GM18861 (cell line): ENCODE data around the gene ABHD14A.

ENCODE experiments used
- ATAC-seq: cut with Tn5 transposase; IDR thresholded peaks from one replicate; pipeline ENCODE4 v1.9.1; 2021; ENCODE audit not compliant: unreplicated experiment

Gene ABHD14A

DNA sequence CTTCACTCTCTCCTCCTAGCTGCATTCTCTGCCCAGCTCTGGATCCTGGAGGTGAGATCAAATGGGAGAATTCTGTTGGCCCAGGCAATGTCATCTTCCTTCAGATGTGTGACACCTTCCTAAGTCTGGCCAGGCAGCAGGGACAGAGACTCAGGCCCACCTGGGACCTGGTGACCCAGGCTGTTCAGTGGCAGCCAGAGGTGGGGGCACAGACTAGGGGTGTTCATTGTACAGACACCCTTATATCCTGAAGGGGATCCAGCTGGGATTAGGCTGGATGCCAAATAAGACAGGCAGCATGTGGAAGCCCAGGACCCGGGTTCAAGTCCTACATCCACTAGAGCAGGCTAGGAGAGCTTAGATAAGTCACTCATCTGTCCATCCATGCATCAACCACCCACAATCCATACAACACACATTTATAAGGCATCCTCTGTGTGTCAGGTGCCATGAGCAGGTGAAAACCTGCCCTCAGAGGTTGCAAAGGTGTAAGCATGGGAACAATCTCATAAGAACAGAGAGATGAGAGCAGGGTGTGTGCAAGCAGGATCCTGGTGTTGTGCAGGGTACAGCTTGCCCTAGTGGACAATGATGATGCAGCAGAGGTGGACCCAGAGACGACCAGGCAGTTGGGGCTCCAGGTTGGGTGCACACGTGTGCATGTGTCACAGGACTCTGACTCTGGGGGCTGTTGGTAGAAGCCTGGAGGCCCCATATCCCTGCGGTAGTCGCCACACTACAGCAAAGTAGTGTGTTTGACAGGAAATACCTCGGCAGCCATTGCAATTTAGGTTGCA lies 39.1 kb downstream of the ABHD14A start:
- no peak for ATAC-seq

DNA sequence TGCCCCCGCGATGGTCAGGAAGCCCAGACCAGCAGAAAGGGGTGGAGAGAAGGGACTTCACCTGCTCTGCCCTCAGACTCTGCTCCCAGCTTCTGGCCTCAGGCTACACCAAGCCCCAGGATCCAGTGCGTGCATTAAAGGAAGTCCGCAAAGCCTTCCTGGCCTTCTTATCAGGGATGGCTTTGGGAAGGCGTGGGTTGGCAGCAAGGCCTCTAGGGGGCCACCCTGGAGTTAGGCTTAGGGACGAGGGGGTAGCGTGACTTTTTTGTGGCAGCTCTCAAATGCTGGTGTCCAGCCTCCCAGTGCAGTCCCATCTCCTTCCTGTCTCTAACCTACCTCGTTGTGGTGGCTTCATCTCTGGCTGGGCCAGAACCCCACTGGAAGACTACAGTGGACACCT lies 39.7 kb downstream of the ABHD14A start:
- ATAC-seq = no peak

DNA sequence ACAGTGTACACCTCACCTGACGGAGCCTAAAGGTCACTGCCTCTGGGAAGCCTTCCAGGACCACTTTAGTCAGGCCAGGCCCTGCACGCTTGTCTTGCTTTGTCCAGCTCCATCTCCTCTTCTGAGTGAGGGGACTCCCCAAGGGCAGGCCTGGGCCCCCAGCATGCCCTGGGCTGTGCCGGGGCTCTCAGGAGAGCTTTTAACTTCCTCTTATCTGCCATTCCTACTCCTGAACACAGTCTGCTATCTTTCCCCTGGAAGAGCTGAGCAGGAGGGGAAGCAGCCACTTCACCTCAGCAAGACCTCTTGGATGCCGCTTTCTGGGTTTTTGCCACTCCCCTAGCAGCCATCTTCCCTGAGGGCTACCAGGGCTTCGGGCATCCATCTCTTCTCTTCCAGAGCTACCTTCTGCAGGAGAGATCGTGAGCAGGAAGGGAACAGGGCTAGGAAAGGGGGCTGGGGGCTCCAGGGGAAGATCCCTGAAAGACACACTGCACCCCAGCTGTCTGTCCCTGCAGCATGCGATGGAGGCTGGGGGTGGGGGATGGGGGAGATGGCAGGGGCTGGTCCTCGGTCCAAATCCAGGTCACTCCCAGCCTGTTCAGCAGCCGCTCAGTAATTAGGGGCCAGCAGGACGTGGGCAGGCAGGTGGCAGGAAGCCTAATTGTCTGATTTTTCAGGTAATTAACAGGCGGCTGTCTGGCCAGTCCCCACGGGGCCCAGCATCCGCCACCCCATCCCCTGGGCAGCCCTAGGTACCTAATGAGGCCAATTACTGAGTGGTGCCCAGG lies 40.8 kb downstream of the ABHD14A start:
- no peak for ATAC-seq

DNA sequence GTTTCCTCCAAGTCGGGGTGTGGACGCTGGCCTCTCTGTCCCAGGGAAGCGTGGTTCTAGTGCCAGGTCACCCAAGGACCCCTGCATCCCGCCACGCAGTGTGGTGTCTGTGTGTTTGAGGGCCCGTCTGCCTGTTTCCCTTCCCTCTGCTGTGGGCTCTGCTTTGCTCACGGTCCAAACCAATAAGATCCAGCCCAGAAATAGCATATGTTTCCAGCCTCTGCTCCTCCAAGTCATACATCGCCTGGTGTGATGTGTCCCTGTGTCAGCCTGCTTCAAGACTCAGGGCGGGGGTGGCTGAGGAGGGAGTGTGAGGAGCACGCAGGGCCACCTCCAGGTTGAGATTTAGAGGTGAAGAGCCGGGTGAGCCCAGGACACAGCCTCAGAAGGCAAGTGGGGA lies 42.7 kb downstream of the ABHD14A start:
- ATAC-seq = no peak

DNA sequence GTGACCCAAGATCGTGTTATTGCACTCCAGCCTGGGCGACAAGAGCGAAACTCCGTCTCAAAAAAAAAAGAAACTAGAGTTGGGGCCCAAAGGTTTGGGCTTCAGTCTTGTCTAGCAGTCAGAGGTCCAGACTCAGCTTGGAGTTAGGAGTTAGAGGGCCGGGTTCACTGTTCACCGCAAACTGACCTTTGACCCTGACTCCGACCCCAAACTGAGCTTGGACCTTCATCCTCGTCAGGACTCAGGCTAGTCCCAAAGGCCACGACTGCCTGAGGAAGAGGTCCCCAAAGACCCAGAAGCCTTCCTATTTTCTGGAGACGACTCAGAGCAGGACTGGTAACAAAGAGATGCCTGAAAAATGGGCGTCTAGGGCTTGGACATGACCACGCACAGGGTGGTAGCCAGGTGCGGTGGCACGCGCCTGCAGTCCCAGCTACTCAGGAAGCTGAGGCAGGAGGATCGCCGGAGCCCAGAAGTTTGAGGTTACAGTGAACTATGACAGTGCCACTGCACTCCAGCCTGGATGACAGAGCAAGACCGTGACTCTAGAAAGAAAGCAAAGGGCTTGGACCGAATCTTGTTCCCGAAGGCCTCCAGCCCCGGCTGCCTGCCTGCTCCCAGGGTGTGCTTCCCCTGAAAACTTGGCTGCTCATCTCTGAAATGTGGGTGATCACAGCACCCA lies 43.6 kb downstream of the ABHD14A start:
- ATAC-seq = no peak

DNA sequence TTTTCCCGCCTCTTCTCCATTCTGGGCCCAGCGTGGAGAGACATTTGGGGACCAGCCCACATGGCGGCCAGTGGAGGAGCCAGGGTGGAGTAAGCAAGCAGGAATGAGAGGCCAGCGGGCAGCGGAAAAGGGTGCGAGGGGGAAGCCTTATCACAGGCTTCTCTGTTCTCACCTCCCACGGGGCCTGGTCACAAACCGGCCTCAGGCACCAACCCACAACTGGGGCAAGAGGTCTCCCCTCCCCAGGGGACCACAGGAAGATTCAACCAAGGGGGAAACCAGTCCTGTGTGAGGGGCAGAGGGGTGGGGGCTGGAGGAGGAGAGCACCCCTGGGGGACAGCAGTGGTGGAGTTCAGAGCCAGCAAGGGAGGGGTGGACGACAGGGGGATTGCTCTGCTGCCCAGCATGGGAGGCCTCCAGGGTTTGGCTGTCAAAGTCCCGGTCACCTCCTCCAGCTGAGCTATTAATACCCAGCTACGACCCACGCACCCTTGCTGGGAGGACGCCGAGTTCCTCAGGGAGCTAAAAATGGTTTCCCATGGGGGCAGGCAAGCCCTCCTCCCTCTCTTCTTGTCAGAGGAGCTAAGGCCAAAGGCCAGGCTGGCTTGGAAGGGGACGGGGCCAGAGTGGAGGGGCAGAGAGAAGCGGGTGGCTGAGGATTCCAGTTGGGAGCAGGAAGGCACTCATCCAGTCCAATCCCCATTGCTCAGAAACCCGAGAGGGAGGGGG lies 44.7 kb downstream of the ABHD14A start:
- no peak for ATAC-seq

DNA sequence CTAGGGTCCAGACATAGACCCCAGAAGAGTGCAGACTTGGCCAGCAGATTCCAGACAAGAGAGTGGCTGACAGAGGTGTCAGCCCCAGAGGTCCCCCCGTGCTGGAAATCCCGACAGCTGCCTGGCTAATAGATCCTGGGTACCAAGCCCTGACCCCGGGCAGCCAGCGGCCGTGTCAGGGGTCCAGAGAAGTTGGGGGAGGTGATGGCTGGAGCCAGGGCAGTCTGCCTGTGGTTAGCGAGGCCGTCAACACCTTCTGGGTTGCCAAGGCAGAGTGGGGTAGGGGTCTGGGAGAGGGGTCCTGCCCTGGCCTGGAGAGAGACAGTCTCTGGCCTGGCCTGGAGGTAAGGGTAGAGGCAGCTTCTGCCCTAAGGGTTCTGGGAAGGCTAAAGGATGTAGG lies 45.9 kb downstream of the ABHD14A start:
- no peak for ATAC-seq

DNA sequence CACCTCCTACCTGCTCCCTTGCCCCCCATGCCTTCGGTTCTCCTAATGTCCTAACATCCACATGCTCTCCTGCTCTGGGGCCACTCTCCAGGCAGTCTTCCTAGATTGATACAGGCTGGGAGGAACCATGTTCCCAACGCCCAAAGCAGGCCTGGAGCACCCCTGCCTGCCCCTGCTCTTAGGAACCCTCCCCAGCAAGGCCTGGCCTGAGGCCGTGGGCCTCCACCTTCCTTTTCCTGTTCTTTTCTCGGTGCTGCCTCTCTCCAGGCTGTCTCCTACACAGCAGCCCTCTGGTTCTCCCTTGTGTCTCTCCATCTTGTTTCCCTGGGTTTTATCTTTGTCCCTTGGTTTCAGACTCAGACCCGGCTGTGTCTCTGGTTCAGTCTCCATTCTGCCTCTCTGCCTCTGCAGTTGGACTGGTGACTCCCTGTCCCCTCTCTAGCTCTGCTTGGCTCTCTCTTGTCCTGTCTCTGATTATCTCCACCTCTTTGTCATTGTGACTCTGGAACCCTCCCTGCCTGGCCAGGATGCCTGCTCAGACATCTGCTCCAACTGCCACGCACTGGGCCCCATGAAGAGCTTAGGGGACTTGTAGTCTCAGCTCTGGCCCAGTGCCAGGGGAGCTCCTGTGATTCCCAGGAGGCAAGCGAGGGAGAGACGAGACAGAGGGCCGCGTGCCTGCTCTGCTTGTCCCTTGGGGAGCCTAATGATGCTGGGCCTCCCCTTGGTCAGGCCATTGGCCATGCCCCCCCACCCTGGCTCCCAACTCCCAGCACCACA lies 46.8 kb downstream of the ABHD14A start:
- no peak for ATAC-seq

DNA sequence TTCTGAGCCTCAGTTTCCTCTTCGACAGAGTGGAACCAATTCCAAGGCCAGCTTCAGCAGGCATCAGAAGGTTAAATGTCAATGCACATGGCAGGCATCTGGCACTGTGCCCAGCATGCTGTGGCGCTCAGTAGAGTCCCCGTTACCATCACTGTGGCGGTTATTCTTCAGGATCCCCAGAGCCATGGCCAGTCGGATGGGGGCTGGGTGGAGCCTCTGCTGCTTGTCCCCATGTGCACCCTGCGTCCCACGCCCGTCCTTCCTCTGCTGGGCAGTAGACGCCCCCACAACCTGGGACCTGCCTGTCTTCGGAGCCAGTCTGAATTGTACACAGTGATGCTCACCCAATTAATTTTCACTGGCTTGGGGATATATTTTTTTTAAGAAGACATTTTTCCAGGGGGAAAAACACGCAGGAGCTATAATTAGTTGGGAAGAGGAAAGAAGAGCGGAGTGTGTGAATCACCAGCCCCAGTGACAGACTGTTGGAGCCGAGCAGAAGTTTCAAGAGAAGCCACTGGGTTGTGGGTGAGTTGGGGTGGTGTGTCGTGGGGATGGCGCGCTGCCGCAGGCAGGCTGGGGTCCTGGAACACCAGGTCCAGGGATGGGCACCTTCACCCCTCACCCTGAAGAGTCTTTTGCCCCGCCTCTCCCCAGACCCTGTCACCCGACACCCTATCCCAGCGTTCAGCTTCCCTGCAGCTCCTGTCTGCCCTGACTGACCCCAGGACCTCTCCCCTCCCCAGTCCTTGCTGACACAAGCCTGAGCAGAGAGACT lies 47.6 kb downstream of the ABHD14A start:
- no peak for ATAC-seq

DNA sequence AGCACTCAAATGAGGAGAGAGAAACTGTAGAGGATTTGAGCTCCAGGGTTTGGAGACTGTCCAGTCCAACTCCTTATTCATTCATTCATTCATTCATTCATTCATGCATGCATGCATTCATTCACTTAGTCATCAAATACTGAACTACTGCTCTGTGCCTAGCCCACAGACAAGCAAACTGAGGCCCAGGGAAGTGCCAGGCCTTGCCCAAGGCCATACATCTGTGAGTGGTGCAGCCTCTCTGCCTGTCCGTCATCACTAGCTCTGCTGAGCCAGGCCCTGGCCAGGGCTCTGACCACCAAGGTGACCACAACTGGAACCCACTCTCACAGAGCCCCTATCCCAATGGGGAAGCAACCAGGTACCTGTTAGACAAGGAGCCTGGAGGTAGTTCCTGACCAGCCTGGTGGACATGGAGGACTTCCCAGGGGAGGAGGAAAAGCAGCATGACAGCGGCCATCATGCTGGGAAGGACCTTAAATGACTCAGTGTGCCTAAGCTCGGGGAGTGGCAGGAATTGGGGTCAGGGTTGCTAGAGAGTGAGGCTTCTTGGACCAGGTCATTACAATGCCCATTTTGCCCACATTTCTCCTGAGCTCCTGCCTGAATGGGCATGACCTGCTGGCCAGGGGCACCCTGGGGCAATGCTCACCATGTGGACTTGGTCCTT lies 48.4 kb downstream of the ABHD14A start:
- no peak for ATAC-seq

DNA sequence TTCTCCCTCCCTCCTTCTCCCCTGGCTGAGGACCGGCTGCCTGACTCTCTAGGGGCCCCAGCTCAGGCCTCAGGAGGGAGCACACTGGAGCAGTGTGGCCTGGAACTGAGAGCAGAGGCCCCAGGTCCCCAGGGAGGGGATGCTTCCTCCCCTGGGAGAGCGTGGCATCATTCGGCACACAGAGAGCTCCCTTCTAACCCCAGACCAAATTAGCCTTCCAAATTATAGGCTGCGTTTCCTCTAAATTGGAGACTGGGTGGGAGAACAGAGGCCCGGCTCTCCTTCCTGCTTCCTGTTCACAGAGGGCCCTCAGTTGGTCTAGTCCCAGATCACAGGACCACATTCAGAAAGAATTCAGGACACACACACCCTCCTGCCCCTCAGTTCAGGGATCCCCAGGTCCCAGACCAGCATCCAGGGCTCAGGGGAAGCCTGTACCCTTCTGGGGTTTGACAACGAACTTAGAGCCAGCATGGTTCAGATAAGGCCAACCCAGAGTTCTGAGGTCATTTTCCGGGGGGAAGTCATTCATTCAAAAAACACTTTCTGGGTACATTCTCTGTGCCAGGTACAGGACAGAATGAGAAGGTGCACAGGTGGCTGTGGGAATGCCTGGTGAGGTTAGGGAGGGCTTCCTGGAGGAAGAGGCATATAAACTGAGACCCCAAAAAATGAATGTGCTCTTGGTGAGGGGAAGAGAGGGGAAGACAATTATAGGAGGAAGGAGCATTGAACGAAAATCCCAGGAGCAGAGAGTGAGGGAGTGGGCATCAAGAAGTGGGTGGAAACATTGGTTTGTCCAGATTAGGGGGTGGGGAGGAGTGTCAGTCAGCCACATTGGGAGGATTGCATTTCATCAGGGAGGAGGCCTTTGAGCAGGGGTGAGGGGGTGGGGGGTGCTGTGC lies 49.2 kb downstream of the ABHD14A start:
- peak; percentile 72 for ATAC-seq

DNA sequence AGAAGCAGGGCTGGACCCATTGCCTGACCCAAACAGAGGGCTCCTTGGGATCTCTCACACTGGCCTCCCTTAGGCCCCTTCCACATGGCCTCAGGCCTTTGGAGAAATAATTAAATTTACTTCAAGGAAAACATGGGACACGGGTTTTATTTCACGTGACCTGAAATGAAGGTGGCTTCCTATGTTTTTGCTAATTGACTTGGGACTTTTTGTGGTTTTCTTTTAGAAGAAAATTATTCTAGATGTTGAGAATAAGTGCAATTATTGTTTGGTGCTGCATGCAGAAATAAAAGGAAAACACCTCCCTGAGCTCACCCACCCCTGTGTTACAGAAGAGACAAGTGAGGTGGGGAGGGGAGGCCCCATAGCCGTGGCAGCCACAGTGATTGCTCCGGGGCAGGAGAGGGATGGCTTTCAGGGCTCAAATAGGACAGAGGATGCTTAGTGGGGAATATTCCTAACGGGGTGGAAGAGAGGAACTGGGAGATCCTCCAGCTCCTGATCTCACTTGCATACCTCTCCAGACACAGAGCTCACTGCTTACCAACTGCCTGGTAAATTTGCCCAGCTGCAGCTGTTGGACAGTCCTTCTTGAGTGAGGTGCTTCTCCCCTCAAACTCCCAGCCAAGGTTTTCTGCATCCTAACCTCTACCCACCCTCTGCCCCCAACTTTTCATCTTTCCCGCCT lies 50.0 kb downstream of the ABHD14A start:
- ATAC-seq = no peak

DNA sequence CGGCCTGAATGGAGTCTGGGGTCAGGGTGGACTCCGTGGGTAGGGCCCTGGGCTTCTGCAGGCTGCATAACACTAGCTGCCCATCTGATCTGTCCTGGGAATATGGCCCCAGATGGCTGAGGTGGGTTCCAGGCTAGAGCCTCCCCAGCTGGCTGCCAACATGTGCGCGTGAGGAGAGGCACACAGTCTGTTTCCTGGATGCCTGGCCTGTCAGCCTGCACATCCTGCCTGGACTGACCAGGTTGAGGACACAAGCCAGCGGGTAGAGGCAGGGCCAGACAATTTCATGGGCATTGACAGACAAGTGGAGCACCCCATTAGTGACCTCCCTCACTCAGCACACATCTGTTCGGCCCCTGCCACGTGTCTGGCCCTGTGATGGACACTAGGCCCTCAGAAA lies 50.6 kb downstream of the ABHD14A start:
- ATAC-seq = no peak

DNA sequence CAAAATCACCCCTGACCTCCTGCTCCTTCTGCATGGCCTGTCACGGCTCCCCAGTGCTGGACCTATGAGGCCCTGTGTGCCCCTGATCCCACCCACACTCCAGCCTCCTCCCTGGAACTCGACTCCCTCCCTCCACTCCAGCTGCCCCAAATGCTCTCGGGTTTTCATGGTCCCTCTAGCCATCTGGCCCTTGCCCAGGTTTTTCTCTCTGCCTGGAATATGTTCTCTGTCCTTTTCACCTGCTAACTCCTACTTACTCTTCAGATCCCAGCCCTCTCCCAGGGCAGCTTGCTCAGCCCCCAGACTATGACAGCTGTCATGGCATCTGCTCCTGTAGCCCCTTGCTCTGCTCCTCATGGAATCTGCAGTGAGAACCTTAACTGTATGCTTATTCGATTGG lies 51.2 kb downstream of the ABHD14A start:
- ATAC-seq = no peak

DNA sequence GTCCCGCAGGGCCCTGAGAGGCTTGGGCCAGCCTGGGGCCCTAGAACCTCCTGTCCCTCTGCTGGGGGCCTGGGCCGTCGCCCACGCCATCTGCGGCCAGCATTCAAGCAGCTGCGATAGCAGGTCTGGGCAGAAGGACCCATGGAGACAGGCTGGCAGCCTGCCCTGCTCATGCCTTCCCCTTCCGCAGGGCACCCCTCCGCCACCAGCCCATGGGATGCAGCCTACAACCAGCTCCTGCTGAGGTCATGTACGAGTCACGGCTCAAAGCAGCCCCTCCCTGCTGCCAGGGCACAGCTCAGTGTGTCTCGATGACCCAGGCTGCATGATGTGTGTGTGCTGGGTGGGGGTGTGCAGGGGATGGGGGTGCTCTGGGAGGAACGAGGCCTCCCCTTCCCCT lies 53.7 kb downstream of the ABHD14A start:
- ATAC-seq = no peak

DNA sequence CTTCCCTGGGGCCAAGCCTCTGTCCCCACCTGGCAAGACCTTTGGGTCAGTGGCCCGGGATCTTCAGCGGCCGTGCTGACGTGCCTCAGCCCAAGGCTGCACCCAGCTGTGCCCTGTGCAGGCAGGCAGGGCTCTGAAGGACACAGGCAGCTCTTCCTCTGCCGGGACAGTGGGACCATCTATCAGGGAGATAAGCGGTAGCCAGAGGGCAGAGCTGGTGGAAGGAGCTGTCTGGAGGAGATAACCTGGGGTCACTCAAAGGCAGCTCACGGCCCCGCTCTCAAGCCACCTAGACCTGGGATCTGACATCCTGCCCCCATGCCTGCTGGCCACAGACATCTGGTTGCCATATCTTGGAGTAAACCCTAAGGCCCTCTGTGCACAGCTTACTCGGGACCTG lies 54.2 kb downstream of the ABHD14A start:
- no peak for ATAC-seq

DNA sequence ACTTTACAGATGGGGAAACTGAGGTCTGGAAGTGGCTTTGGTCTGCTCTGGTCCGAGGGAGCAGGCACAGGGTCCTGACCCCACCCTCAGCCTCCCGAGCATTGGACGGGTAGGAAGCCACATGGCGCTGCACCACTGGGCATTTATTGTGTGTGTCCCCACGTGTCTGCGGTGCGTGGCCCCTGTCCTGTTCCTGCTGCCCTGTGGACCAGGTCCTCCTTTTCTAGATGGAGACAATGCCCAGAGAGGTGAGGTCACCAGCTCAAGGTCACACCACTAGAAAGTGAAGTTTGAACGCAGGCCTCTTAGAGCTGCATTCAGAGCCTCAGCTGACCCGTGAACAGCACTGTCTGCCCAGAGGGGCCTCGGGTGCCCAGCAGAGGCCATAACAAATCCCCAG lies 54.7 kb downstream of the ABHD14A start:
- no peak for ATAC-seq
